Thoracic aorta (tissue), 2 donors: ENCODE measurements around the gene KCNJ15. TPM values are rescaled to one million over a fixed set of nuclear protein-coding genes. Genes with fewer than 3 reads are reported as not detected.
A peak's percentile ranks its signal among the peaks of the same experiment; 100 is the strongest.

Experiments used
- ATAC-seq: fragments of 150-250 bp; one replicate; pipeline ENCODE4 v1.8.0; 2017; ENCODE audit warnings: low read depth; ENCODE audit not compliant: insufficient number of reproducible peaks, low FRiP score
- DNase-seq: peaks from one replicate; pipeline ENCODE4 v3.0.0-alpha.2; 2020; ENCODE audit warnings: low spot score
- H3K27ac ChIP-seq, 2 donors: fragments of 200-600 bp; sonication (generic); 1 replicate in 1 of 2; 2 replicates in 1 of 2; pipeline ENCODE4 v1.5.1; 2016; ENCODE audit warnings: mild to moderate bottlenecking in 2 of 2, moderate library complexity in 2 of 2
- H3K27me3 ChIP-seq: fragments of 200-600 bp; sonication (generic); replicated peaks from 2 replicates; pipeline ENCODE4 v1.6.0; 2016; ENCODE audit warnings: mild to moderate bottlenecking; ENCODE audit not compliant: insufficient read depth
- H3K36me3 ChIP-seq: fragments of 200-600 bp; sonication (generic); one replicate; pipeline ENCODE4 v1.5.1; 2016
- H3K4me1 ChIP-seq, 2 donors: fragments of 200-600 bp; sonication (generic); 1 replicate in 1 of 2; 2 replicates in 1 of 2; pipeline versions ENCODE4 v1.5.1 to v1.6.0; 2016; ENCODE audit warnings: low read depth in 2 of 2, mild to moderate bottlenecking in 1 of 2; ENCODE audit not compliant: control insufficient read depth in 1 of 2
- H3K4me3 ChIP-seq: fragments of 200-600 bp; sonication (generic); 2 replicates; pipeline ENCODE4 v1.5.1; 2016; ENCODE audit warnings: mild to moderate bottlenecking
- H3K9me3 ChIP-seq: fragments of 200-600 bp; sonication (generic); 2 replicates; pipeline ENCODE4 v1.5.1; 2016
- total RNA-seq, 2 donors: library from RNA; depleted of rRNA; stranded (reverse); fragments of >200 nt; gene quantifications; one replicate each; pipeline versions ENCODE4 v1.1.0 to v1.2.3, GENCODE V29; 2016
- TF ChIP-seq, protein P1 (sequence below): fragments of 200-600 bp; sonication (generic); IDR thresholded peaks from one replicate; pipeline ENCODE4 v1.5.1; 2019; ENCODE audit warnings: antibody characterized with exemption

The KCNJ15 gene
- total RNA-seq, 2 donors from 2014 or later, result 0.41 to 1.8 TPM

DNA sequence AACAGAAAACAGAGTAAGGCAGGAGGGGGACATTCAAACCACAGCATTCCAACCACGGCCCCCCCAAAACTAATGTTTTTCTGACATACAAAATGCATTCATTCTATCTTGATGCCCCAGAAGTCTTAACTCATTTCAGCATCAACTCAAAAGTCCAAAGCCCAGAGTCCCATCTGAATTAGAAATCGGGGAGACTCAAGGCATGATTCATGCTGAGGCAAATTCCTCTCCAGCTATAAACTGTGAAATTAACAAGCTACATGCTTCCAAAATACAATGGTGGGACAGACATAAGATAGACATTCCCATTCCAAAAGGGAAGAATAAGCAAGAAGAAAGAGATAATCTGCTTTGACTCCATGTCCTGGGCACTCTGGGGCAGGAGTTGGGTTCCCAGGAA is 73.9 kb downstream of the KCNJ15 start:
- Histone ChIP-seq H3K4me3 (no peak overlapping the region), H3K36me3 (no peaks in the 10 kb centered on the region), H3K4me1 (peaks cover 0 to 12% of the 10 kb centered on the region in 2 donors), H3K27ac (no peak overlapping the region), H3K27me3 (no peaks in the 10 kb centered on the region), H3K9me3 (no peaks in the 10 kb centered on the region)
- TF ChIP-seq, protein P1, sequence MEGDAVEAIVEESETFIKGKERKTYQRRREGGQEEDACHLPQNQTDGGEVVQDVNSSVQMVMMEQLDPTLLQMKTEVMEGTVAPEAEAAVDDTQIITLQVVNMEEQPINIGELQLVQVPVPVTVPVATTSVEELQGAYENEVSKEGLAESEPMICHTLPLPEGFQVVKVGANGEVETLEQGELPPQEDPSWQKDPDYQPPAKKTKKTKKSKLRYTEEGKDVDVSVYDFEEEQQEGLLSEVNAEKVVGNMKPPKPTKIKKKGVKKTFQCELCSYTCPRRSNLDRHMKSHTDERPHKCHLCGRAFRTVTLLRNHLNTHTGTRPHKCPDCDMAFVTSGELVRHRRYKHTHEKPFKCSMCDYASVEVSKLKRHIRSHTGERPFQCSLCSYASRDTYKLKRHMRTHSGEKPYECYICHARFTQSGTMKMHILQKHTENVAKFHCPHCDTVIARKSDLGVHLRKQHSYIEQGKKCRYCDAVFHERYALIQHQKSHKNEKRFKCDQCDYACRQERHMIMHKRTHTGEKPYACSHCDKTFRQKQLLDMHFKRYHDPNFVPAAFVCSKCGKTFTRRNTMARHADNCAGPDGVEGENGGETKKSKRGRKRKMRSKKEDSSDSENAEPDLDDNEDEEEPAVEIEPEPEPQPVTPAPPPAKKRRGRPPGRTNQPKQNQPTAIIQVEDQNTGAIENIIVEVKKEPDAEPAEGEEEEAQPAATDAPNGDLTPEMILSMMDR, result no peak
- no peak for ATAC-seq
- no peak for DNase-seq

DNA sequence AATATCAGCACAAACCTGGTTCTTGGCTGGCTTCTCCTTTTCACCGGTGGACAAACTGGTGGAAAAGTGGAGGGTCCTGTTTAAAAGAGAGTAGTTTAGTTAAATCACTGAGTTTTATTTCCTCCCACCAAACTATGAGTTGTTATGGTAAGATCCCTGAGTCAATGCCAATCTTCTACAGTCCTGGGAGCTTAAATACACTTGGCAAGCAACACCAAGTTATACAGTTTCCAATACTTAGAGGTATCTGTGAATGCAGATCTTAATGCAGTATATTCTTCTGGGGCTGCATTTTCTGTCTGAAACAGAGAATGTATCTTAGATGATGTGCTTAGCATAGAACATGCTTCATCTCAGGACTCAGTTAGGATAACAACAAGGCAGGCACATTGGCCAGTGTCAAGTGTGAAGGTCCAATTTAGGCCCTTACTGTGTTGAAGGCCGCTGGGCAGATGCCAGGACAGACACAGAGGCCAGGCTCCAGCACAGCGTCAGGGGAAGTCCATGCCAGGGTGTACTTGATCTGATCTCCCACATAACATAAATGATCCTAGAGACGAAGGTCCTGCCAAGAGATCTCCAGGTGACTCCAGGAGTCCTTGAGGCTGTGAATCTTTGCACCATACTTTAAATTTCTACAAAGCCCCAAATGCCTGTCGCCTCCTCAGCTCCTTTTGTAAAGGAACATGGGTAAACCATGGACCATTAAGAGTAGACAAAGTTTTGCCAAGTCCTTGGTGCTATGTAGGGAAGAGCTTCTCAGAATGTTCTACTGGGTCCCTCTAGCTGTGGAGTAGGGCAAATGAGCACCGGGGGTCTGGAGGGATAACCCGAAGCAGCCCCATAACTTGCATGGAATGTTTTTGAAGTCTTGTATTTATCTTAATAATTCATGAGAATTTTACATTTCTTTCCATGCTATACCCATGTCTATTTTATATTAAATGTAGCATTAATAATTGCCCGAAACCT is 76.8 kb downstream of the KCNJ15 start:
- Histone ChIP-seq H3K27ac (no peak overlapping the region), H3K27me3 (no peaks in the 10 kb centered on the region), H3K9me3 (no peaks in the 10 kb centered on the region), H3K4me1 (peaks cover 0 to 12% of the 10 kb centered on the region in 2 donors), H3K36me3 (no peaks in the 10 kb centered on the region), H3K4me3 (no peak overlapping the region)
- ATAC-seq, result no peak
- TF ChIP-seq, protein P1, result no peak
- no peak for DNase-seq

DNA sequence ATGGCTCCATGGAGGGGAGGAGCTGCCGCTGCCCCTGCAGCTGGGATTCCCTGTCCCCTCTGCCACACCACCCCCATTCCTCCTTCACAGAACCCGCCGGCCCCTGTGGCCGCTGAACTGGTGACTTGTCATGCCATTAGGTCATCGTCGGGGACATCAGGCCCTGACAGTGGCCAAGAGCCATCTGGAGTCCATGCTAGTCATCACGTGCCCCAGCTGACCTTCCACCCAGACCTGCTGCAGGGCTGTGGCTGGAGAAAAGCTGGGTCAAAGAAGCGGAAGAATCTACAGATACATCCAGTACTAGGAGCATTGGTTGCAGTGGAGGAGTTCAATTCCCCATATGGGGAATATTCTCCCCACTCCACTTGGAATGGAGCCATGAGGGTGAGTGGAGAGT is 78.1 kb downstream of the KCNJ15 start:
- Histone ChIP-seq H3K27me3 (no peaks in the 10 kb centered on the region), H3K4me1 (peaks cover 0 to 18% of the 10 kb centered on the region in 2 donors), H3K36me3 (no peaks in the 10 kb centered on the region), H3K9me3 (no peaks in the 10 kb centered on the region), H3K4me3 (no peak overlapping the region), H3K27ac (no peak overlapping the region)
- TF ChIP-seq, protein P1, result no peak
- ATAC-seq (no peak), DNase-seq (no peak)

DNA sequence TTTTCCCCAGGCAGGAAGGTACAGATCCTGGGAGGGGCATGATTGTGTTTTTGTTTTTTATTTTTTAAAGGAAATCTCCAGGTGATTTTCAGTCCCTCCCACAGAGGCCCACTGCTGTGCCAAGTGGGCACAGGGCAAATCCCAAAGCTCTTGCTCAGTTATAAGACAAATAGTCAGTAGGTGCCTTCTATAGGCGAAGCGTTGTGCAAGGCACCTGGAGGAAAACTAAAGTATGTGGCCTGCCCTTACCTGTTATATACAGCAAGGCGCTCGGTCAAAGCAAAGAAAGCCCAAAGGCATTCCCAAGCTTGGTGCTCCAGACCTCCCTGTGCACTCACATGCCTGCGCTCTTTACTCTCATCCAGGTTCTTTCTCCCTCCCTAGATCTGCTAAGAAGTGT is 81.0 kb downstream of the KCNJ15 start:
- no peaks in the 10 kb centered on the region for H3K27me3 ChIP-seq
- H3K9me3 ChIP-seq, result no peaks in the 10 kb centered on the region
- DNase-seq, result no peak
- TF ChIP-seq, protein P1, result no peak
- peaks cover 9 to 44% of the 10 kb centered on the region in 2 donors for H3K4me1 ChIP-seq
- no peak for ATAC-seq
- H3K4me3 ChIP-seq, result no peak overlapping the region
- no peaks in the 10 kb centered on the region for H3K36me3 ChIP-seq
- no peak overlapping the region for H3K27ac ChIP-seq

DNA sequence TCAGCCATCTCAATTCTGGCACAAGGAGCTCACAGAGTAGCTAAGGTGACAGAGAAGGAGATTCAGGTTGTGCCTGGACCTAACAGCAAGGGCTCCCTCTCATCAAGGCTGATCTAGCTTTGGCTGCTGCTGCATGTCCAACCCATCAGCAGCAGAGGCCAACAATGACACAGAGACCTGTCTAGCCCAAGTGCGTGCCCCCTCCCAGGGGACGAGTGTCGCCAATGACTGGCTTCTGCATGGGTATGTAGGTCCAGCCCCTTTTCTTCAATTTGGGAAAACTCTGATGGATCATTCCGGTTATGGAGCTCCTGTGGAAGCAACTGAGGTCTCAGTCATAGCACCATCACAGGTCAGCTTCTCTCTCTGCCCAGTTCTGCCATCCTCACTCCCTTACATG is 83.3 kb downstream of the KCNJ15 start:
- peaks cover 22 to 56% of the 10 kb centered on the region in 2 donors for H3K4me1 ChIP-seq
- H3K27ac ChIP-seq, result peak overlapping the region; percentile 94 to 95
- no peaks in the 10 kb centered on the region for H3K36me3 ChIP-seq
- H3K9me3 ChIP-seq, result no peaks in the 10 kb centered on the region
- ATAC-seq (no peak), DNase-seq (no peak)
- TF ChIP-seq, protein P1, result no peak
- no peak overlapping the region for H3K4me3 ChIP-seq
- H3K27me3 ChIP-seq, result no peaks in the 10 kb centered on the region
